Ishikawa (cell line): ENCODE measurements around the gene HOXB7.

Experiments used
- CEBPB ChIP-seq: IDR thresholded peaks from 2 replicates; pipeline ENCODE4 v1.6.1; 2012
- CREB1 ChIP-seq: IDR thresholded peaks from 2 replicates; pipeline ENCODE4 v1.6.1; 2012; ENCODE audit warnings: low read depth
- EGR1 ChIP-seq: IDR thresholded peaks from 2 replicates; pipeline ENCODE4 v1.6.1; 2012
- EP300 ChIP-seq: IDR thresholded peaks from 2 replicates; pipeline ENCODE4 v1.6.1; 2012; ENCODE audit warnings: borderline replicate concordance
- MAX ChIP-seq: IDR thresholded peaks from 2 replicates; pipeline ENCODE4 v1.6.1; 2012
- RAD21 ChIP-seq: IDR thresholded peaks from 2 replicates; pipeline ENCODE4 v1.6.1; 2012; ENCODE audit warnings: low read depth
- REST ChIP-seq: IDR thresholded peaks from 2 replicates; pipeline ENCODE4 v1.6.1; 2012; ENCODE audit warnings: low read depth, mild to moderate bottlenecking
- TAF1 ChIP-seq: IDR thresholded peaks from 2 replicates; pipeline ENCODE4 v1.6.1; 2012; ENCODE audit warnings: low read depth, mild to moderate bottlenecking
- TCF12 ChIP-seq: IDR thresholded peaks from 2 replicates; pipeline ENCODE4 v1.6.1; 2012; ENCODE audit warnings: low read depth
- TEAD4 ChIP-seq: IDR thresholded peaks from 2 replicates; pipeline ENCODE4 v1.6.1; 2012
- USF1 ChIP-seq: IDR thresholded peaks from 2 replicates; pipeline ENCODE4 v1.6.1; 2012
- YY1 ChIP-seq: IDR thresholded peaks from 2 replicates; pipeline ENCODE4 v1.6.1; 2012; ENCODE audit warnings: low read depth
- ZBTB7A ChIP-seq: IDR thresholded peaks from 2 replicates; pipeline ENCODE4 v1.6.1; 2012; ENCODE audit warnings: low read depth

GRCh38 chr17:48617471-48618255 is 6.8 kb upstream of the HOXB7 start:
- TF ChIP-seq TAF1 (0 out of 2 replicates have a peak, but pooled peaks have one; percentile 22), CEBPB (no peak), USF1 (no peak), CREB1 (no peak), ZBTB7A (no peak), EP300 (no peak), YY1 (no peak), TCF12 (no peak), REST (no peak), TEAD4 (peak; percentile 36; the same call in 1 of the 2 replicates), EGR1 (no peak), MAX (peak; percentile 34; the same call in 1 of the 2 replicates), RAD21 (no peak)
